GM19463 (cell line): ENCODE data around the gene ZSCAN9.

Source experiments
- ATAC-seq: cut with Tn5 transposase; IDR thresholded peaks from one replicate; pipeline ENCODE4 v1.9.1; 2021; ENCODE audit warnings: mild to moderate bottlenecking, moderate library complexity; ENCODE audit not compliant: unreplicated experiment

Gene ZSCAN9

GRCh38 chr6:28220257-28221133 is 4.6 kb upstream of the ZSCAN9 start:
- ATAC-seq: no peak

GRCh38 chr6:28224131-28225055 is 682 bp upstream of the ZSCAN9 start:
- no peak for ATAC-seq

GRCh38 chr6:28226460-28226859 is 1.4 kb downstream of the ZSCAN9 start:
- no peak for ATAC-seq

GRCh38 chr6:28232785-28233184 is 7.7 kb downstream of the ZSCAN9 start:
- no peak for ATAC-seq

DNA sequence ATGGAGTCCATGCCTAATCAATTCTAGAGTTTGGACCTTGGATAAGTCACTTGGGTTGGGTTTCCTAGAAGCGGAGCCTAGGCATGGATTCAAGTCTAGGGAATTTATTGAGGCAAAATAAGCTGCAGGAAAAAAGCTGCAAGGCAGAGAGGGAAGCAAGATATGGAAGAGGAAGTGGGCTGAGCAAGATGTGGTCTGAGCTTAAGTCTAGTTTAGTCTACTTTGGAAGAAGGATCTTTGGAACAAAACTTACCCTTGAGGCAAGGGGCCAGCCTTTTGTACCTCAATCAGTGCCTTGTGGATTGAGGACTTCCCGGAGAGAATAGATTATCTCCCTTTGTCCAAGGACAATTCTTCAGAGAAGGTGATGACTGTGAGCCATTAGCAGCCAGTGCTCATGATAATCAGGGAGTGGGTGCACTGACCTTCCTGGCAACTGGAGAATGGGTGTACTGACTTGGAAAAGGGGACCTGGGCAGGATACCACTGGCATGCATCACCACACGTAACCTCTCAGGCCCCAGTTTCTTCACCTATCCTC is 10.9 kb downstream of the ZSCAN9 start:
- ATAC-seq: no peak

DNA sequence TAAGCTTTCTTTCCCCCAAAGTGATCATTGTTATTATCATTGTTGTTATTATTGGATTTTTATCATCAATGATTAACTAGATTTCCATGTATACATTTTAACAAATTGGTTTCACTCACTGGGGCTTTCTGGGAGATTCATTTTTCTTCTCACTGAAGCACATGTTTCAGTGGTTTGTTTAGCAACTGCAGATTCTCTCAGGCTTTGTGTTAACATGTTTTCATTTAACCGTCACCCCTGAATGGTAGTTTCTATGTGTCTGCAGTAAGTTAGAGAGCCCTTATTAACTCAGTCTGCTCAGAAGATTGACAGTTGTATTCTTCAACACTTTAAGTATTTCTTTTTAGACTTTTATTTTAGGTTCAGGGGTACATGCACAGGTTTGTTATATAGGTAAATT is 14.6 kb downstream of the ZSCAN9 start:
- no peak for ATAC-seq

- no peak for ATAC-seq
These were observed 15.4 kb downstream of the ZSCAN9 start for GRCh38 chr6:28240471-28240870.

DNA sequence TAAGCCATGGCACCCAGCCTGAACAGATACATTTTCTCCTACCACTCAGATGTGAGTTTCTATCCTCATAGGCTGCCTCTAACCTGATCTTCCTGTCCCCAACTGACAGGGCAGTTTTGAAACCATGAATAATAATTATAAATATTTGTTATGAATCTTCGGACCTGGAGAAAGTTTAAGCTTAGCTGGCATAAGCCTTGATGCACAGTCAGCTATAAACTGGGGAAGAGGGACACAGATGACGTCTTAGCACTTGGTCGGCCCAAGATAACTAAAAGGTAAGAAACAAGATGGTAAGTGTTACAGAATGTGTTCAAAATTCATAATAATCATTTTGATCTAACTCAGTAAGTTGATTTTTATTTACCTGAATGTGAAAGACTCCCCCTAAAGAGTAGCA is 18.9 kb downstream of the ZSCAN9 start:
- ATAC-seq: no peak

DNA sequence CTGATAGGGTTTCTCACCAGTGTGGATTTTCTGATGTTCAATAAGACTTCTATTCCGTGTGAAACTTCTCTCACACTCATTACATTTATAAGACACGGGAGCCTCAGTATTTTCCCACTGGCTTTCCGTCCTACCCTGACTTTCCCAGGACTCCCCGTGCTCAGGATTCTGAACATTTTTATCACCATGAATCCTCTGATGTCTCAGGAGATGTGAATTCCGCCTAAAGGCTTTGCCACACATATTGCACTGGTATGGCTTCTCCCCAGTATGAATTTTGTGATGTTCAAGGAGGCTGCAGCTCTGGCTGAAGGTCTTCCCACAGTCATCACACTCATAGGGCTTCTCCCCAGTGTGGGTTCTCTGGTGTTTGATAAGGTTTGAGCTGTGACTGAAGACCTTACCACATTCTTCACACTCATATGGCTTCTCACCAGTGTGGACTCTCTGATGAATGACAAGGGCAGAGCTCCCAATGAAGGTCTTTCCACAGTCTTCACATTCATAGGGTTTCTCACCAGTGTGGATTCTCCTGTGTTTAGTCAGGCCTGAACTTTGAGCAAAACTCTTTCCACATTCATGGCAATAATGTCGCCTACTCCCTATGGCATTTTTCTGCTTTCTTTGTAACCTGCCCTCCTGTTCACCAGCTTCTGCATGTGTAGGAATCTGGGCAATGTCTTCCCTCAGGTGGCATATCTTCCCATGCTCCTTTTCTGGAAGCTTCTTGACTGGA is 20.3 kb downstream of the ZSCAN9 start:
- no peak for ATAC-seq

DNA sequence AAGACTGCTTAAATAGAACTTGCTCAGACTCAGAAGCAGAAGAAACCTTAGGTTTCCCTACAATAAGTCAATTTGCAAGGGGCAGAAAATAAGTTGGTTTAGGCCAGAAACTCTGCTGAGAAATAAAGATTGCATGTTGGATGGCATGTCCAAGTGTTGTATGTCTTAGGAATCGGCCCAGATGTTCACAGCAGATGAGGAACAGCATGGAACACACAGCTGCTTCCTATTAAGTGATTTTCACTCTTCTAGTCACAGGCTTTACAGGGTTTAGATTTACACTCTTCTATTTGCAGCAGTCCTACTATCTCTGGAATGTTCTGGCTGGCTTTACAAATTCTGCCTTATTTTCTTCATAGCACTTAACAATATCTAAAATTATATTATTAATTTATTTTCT is 23.8 kb downstream of the ZSCAN9 start:
- no peak for ATAC-seq

DNA sequence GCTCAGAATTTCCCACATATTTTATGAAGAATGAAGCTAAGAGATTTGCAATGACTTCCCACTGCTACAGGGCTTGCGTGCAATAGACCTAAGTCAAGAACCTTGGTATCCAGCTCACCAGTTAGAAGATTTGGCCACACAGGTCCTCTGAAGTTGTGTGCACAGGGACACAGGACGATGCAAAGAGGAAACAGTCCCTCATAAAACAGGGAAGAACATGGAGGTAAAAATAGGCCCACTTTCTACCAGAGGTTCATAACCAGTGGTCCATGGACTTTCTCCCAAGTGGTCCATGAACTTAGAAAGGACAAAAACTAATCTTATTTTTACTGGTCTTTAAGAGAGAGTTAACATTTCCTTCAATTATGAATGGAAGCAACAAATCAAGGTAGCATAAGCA is 25.7 kb downstream of the ZSCAN9 start:
- ATAC-seq: no peak

GRCh38 chr6:28251661-28252008 is 26.6 kb downstream of the ZSCAN9 start:
- peak; percentile 46 for ATAC-seq

- peak; percentile 83 for ATAC-seq
These were observed 27.2 kb downstream of the ZSCAN9 start, which contains the start of gene ZKSCAN4 for GRCh38 chr6:28252009-28252975. Gene ZKSCAN4, minus strand, starts transcription at chr6:28252269. Its CDS starts 289 bp downstream, at chr6:28251980.

GRCh38 chr6:28254121-28254519 is 29.0 kb downstream of the ZSCAN9 start:
- ATAC-seq: no peak

GRCh38 chr6:28257042-28257441 is 32.0 kb downstream of the ZSCAN9 start:
- ATAC-seq: no peak

GRCh38 chr6:28258877-28259777 is 34.1 kb downstream of the ZSCAN9 start, which contains the start of gene NKAPL:
Gene NKAPL, plus strand, starts transcription at chr6:28259297. Its CDS starts 75 bp downstream, at chr6:28259372.
- no peak for ATAC-seq

DNA sequence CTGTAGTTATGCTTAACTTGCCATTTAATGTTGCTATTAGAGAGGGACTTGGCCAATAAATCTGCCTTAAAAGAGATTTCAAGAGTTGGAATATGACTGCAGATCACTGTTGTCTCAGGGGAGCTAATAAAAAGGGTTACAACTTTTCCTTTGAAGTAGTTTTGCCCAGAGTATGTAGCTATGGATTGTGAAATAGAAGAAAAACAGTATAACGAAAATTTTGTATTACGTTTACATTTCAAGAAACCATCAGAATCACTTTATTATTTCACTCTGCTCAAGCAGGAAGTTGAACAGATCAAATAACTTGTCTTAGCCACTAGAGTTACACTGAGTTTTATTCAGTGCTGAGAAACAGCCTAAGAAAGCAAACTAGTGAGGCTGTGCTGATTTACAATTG is 38.8 kb downstream of the ZSCAN9 start:
- ATAC-seq: no peak

DNA sequence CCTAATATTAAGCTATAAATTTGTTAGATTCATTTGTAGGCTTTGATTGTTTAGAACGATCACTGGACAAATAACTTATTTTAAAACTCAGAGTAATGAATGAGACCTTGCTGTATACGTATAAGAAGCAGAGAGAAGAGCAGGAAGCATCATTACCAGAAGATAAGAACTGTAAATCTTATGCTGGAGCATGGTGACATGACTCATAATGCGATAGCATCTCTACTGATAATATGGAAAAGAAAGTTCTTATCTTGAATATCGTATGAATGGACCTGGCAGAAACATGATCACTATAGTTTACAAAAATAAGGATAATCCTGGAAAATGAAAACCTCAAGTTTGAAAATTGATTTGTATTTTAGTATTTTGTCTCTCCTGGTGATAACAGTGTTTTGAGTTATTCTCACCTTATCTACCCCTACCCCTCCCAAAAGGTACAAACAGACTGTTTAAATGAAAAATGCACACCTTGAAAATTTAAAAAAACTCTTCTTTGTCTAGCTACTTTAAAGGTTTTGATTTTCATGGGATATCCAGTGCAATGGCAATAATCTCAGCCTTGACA is 39.8 kb downstream of the ZSCAN9 start:
- no peak for ATAC-seq
